ENCODE results near the gene FCMR.
"Not testable (repeated sequence)": the region's sequence is repeated elsewhere in the genome, so short reads cannot be mapped to it uniquely, and the experiment has no call there.

FCMR gene

GRCh38 chr1:206949641-206950040, 27.9 kb upstream of the FCMR start:
- DNase-seq, result no peak

- no peak for DNase-seq
These were observed 27.5 kb upstream of the FCMR start for GRCh38 chr1:206949208-206949607.

- no peak for DNase-seq
These were observed 25.5 kb upstream of the FCMR start for GRCh38 chr1:206947255-206947654.

GRCh38 chr1:206946261-206946660, 24.5 kb upstream of the FCMR start, which contains the start of gene PIGR:
Gene PIGR (minus strand): TSS chr1:206946466. CDS start chr1:206940531, 5,935 bp downstream.
- DNase-seq, result no peak

- DNase-seq, result no peak
These were observed 24.0 kb upstream of the FCMR start for GRCh38 chr1:206945779-206946178.

GRCh38 chr1:206944703-206945102, 23.0 kb upstream of the FCMR start:
- no peak for DNase-seq

- DNase-seq, result no peak
These were observed 20.2 kb upstream of the FCMR start for GRCh38 chr1:206941766-206942418.

- no peak for DNase-seq
These were observed 18.8 kb upstream of the FCMR start for GRCh38 chr1:206940588-206940936.

- no peak for DNase-seq
These were observed 18.3 kb upstream of the FCMR start for GRCh38 chr1:206939841-206940587.

GRCh38 chr1:206939131-206939530, 17.4 kb upstream of the FCMR start:
- DNase-seq, result no peak

- no peak for DNase-seq
These were observed 15.7 kb upstream of the FCMR start for GRCh38 chr1:206937425-206937824.

- DNase-seq, result peak; percentile 33
These were observed 13.8 kb upstream of the FCMR start for GRCh38 chr1:206935491-206936067.

GRCh38 chr1:206933333-206933945, 11.7 kb upstream of the FCMR start:
- DNase-seq, result peak; percentile 29

- DNase-seq, result no peak
These were observed 10.4 kb upstream of the FCMR start for GRCh38 chr1:206932177-206932576.

GRCh38 chr1:206931709-206932108, 10.0 kb upstream of the FCMR start:
- DNase-seq, result no peak

GRCh38 chr1:206930210-206930798, 8.6 kb upstream of the FCMR start:
- no peak for DNase-seq

GRCh38 chr1:206929524-206929923, 7.8 kb upstream of the FCMR start:
- DNase-seq, result no peak

- no peak for DNase-seq
These were observed 4.5 kb upstream of the FCMR start for GRCh38 chr1:206926286-206926685.

GRCh38 chr1:206925106-206925736, 3.5 kb upstream of the FCMR start:
- DNase-seq, result no peak

GRCh38 chr1:206924592-206925105, 2.9 kb upstream of the FCMR start:
- no peak for DNase-seq

GRCh38 chr1:206923961-206924557, 2.3 kb upstream of the FCMR start:
- DNase-seq, result not testable (repeated sequence)

All from EL (cell line).